ENCODE data around the gene FAM180A. TPM values are rescaled to one million over a fixed set of nuclear protein-coding genes. Genes with fewer than 3 reads are reported as not detected.
"Not testable (repeated sequence)": the region's sequence is repeated elsewhere in the genome, so short reads cannot be mapped to it uniquely, and the experiment has no call there.

Gene FAM180A
- total RNA-seq, 1 donor from 2014 or later: not detected

DNA sequence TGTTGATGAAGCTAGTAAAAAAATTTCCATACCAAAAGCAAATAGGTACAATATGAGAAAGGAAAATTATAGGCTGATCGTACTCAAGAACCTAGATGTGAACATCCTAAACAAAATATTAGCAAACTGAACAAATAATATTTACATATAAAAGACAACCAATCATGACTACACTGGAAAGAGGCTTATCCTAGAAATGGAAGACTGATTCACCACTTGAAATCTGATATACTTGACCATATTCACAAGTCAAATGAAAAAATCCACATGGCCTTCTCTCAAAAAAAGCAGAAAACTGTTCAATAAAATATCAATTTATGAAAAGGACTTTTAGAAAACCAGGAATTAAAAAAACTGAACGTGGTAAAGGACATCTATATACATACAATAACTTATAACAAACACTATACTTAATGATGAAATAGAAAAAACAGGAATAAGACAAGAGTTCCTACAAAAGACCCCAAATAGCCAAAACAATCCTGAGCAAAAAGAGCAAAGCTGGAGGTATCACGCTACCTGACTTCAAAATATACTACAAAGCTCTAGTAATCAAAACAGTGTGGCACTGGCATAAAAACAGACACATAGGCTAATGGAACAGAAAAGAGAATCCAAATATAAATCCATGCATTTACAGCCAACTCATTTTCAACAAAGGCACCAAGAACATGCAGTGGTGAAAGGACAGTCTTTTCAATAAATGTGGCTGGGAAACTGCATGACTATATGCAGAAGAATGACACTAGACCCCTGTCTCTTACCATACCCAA, 29.2 kb upstream of the FAM180A start:
- TF ChIP-seq, protein P1, sequence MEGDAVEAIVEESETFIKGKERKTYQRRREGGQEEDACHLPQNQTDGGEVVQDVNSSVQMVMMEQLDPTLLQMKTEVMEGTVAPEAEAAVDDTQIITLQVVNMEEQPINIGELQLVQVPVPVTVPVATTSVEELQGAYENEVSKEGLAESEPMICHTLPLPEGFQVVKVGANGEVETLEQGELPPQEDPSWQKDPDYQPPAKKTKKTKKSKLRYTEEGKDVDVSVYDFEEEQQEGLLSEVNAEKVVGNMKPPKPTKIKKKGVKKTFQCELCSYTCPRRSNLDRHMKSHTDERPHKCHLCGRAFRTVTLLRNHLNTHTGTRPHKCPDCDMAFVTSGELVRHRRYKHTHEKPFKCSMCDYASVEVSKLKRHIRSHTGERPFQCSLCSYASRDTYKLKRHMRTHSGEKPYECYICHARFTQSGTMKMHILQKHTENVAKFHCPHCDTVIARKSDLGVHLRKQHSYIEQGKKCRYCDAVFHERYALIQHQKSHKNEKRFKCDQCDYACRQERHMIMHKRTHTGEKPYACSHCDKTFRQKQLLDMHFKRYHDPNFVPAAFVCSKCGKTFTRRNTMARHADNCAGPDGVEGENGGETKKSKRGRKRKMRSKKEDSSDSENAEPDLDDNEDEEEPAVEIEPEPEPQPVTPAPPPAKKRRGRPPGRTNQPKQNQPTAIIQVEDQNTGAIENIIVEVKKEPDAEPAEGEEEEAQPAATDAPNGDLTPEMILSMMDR (IDR thresholded peaks at IDR 0.05; ENCODE audit: unreplicated experiment): no peak
- H3K9me3 Mint-ChIP-seq: peaks cover 23% of the 10 kb centered on the region
- H3K36me3 Mint-ChIP-seq: peaks cover 11% of the 10 kb centered on the region
- H3K27me3 Mint-ChIP-seq (ENCODE audit: low read depth): no peaks in the 10 kb centered on the region
- no peak overlapping the region for H3K4me3 Mint-ChIP-seq
- H3K27ac Mint-ChIP-seq: no peak overlapping the region
- no peak for DNase-seq (ENCODE audit: low spot score in 2 of 2, unreplicated experiment in 2 of 2)
- H3K4me1 Mint-ChIP-seq: peaks cover 16% of the 10 kb centered on the region

DNA sequence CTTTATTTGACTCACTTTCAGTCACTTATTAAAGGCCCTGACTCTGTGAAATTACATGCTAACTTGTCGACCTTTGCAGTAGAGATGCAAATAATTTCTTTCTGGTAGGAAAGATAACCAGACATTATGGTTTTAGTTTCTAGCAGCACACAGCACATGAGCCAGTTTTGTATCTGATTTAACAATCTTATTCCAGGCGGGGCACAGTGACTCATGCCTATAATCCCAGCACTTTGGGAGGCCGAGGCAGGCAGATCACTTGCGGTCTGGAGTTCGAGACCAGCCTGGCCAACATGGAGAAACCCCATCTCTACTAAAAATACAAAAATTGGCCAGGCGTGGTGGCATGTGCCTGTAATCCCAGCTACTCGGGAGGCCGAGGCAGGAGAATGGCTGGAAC, 27.3 kb upstream of the FAM180A start:
- peaks cover 11% of the 10 kb centered on the region for H3K36me3 Mint-ChIP-seq
- H3K9me3 Mint-ChIP-seq: peaks cover 23% of the 10 kb centered on the region

DNA sequence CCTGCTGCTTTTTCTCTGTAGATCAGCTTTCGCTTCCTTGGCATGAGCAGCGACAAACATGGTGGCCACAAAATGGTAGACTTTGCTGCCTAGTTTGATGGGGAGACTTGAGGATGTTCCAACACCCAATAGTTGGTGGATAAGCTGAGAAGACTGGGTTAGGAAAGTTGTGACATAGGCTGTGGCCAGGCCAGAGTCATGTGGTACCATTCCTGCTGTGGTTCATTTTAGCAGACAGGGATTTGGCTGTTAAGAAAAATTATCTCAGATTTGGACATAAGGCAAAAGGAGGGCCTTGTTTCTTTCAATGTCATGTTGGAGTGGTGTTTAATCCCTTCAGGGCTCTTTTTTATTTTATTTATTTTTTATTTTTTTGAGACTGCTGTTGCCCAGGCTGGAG, 26.6 kb upstream of the FAM180A start:
- Mint-ChIP-seq H3K9me3 (peaks cover 23% of the 10 kb centered on the region), H3K36me3 (peaks cover 11% of the 10 kb centered on the region), H3K27ac (peak overlapping the region; percentile 24), H3K4me3 (no peak overlapping the region), H3K27me3 (ENCODE audit: low read depth) (no peaks in the 10 kb centered on the region), H3K4me1 (peaks cover 19% of the 10 kb centered on the region)
- TF ChIP-seq, protein P1 (IDR thresholded peaks at IDR 0.05; ENCODE audit: unreplicated experiment): no peak
- no peak for DNase-seq (ENCODE audit: low spot score in 2 of 2, unreplicated experiment in 2 of 2)

More for the DNA sequence above, 27.3 kb upstream of the FAM180A start:
- H3K27me3 Mint-ChIP-seq (ENCODE audit: low read depth); H3K27ac Mint-ChIP-seq; DNase-seq (ENCODE audit: low spot score in 2 of 2, unreplicated experiment in 2 of 2); H3K4me3 Mint-ChIP-seq: not testable (repeated sequence)
- H3K4me1 Mint-ChIP-seq: peaks cover 19% of the 10 kb centered on the region

DNA sequence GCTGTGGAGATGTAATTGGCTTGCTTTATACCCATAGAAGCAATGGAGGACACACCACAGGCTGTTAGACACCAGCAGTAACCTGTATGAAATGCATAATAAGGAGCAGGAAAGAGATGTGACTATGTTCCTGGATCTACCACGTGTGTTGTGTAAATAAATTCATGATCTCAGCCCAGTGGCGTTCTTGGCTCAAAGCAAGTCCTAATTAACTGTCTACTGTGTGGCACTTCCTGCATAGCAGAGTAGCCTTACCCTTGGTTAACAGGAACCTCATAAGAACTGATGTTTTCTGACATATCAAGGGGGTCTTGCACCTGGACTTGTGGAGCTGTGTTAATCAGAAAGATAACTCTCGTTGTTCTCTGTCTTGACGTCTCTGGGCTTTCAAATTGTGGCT, 25.7 kb upstream of the FAM180A start:
- DNase-seq (ENCODE audit: low spot score in 2 of 2, unreplicated experiment in 2 of 2): no peak
- peaks cover 11% of the 10 kb centered on the region for H3K36me3 Mint-ChIP-seq
- H3K4me3 Mint-ChIP-seq: no peak overlapping the region

DNA sequence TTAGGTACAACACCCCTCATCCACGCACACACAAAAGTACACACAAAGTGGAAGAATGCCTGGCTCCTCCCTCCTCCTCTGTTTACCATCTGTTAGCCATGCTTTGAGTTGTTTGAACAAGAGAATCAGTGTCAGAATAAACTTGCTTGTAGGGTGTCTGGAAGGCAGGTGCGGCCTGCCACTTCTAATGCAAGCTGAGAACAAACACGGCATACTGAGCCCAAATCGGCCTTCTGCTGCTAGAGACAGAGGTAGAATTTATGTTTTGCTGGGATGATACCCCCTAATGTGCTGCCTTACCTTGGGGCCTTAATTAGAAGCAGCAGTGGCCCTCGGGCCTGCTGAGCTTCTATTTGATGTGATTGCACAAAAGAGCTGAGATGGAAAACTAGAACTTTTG, 24.9 kb upstream of the FAM180A start:
- H3K27ac Mint-ChIP-seq: peak overlapping the region; percentile 90

More for the DNA sequence above, 25.7 kb upstream of the FAM180A start:
- TF ChIP-seq, protein P1 (IDR thresholded peaks at IDR 0.05; ENCODE audit: unreplicated experiment): no peak
- Mint-ChIP-seq H3K27ac (peak overlapping the region; percentile 90), H3K27me3 (ENCODE audit: low read depth) (no peaks in the 10 kb centered on the region), H3K4me1 (peaks cover 19% of the 10 kb centered on the region), H3K9me3 (peaks cover 23% of the 10 kb centered on the region)

DNA sequence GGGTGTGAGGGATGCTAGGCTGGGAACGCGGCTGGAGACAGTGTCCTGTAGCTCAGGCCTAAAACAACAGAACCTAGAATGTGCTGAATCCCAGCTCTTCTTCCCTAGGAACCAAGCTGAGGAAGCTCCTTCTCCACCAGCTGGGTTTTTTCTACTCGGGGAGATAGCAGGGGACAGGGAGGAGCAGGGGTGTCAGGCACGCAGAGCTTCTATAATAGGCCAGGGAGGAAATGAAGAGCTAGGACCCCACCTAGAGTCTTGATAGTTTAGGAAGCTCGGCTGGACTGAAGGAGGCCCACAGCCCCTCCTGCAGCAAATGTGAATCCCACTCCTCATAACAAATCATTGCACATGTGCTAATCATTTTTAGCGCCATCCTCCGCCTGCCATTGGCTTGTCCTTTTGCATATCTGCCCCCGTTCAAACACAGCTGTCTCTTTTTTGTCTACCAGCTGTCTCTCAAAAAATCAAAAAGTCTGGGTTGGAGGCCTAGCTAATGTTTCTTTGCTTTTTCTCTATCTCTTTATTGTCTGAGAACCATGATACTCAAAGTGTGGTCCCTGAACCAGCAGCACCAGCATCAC, 24.1 kb upstream of the FAM180A start:
- DNase-seq (ENCODE audit: low spot score in 2 of 2, unreplicated experiment in 2 of 2): no peak
- Mint-ChIP-seq H3K4me1 (peaks cover 26% of the 10 kb centered on the region), H3K9me3 (peaks cover 9% of the 10 kb centered on the region), H3K27me3 (ENCODE audit: low read depth) (no peaks in the 10 kb centered on the region), H3K36me3 (peaks cover 3% of the 10 kb centered on the region), H3K4me3 (no peak overlapping the region), H3K27ac (no peak overlapping the region)
- TF ChIP-seq, protein P1 (IDR thresholded peaks at IDR 0.05; ENCODE audit: unreplicated experiment): no peak

More for the DNA sequence above, 24.9 kb upstream of the FAM180A start:
- H3K4me3 Mint-ChIP-seq: no peak overlapping the region
- H3K4me1 Mint-ChIP-seq: peaks cover 24% of the 10 kb centered on the region
- DNase-seq (ENCODE audit: low spot score in 2 of 2, unreplicated experiment in 2 of 2): no peak
- H3K9me3 Mint-ChIP-seq: peaks cover 16% of the 10 kb centered on the region
- H3K27me3 Mint-ChIP-seq (ENCODE audit: low read depth): no peaks in the 10 kb centered on the region
- TF ChIP-seq, protein P1 (IDR thresholded peaks at IDR 0.05; ENCODE audit: unreplicated experiment): no peak
- H3K36me3 Mint-ChIP-seq: peaks cover 6% of the 10 kb centered on the region
